ENCODE data around the gene CREBZF. TPM values are rescaled to one million over a fixed set of nuclear protein-coding genes. Genes with fewer than 3 reads are reported as not detected.

Gene CREBZF
- total RNA-seq, 1 experiment from 2014 or later, result 50.2 TPM

DNA sequence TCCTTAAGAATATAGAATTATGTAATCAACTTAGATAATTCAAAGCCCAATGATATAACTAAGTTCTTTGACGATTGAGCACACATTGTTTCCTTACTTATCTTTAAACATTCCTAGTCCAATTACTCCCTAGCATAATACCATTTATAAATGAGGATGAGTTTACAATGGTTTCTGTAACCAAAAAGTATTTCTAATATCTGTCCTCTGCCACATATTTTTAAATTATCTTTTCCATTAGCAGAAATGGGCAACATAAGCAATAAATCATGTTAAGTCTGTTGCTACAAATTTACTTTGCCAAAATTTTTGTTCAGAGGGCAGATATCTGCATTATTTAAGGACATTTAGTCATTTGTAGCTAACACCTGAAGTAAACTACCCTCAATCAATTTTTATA lies 6.7 kb downstream of the CREBZF start:
- H3K4me1 ChIP-seq (ENCODE audit: insufficient read depth, low read length), result no peaks in the 10 kb centered on the region
- H4K20me1 ChIP-seq (ENCODE audit: control insufficient read depth, insufficient read depth, insufficient read length), result no peaks in the 10 kb centered on the region
- H3K27ac Mint-ChIP-seq, result no peak overlapping the region

More for the DNA sequence above, 6.7 kb downstream of the CREBZF start:
- Histone ChIP-seq H4K5ac (ENCODE audit: insufficient read length, low read depth, low read length) (no peak overlapping the region), H3K9me3 (ENCODE audit: control insufficient read depth, low read depth, low read length) (no peaks in the 10 kb centered on the region), H3K9ac (ENCODE audit: extremely low read depth, insufficient read length, low read length) (no peak overlapping the region), H3K27me3 (ENCODE audit: insufficient read depth, low read length) (no peaks in the 10 kb centered on the region; the same call in 1 of the 2 replicates), H3K23me2 (ENCODE audit: insufficient read length, low read depth, low read length, poor library complexity, severe bottlenecking) (peaks cover 3% of the 10 kb centered on the region), H3K23ac (ENCODE audit: insufficient read length, low read depth, low read length) (no peak overlapping the region), H2BK12ac (ENCODE audit: insufficient read length, low read depth, low read length) (no peak overlapping the region), H2AFZ (ENCODE audit: low read length) (no peak overlapping the region), H2BK20ac (ENCODE audit: low read depth, low read length, poor library complexity, severe bottlenecking) (no peak overlapping the region), H3K14ac (ENCODE audit: insufficient read depth, low read length) (no peak overlapping the region), H2BK5ac (ENCODE audit: insufficient read length, low read length) (no peak overlapping the region), H3K79me1 (ENCODE audit: insufficient read depth, low read depth, low read length, poor library complexity, severe bottlenecking) (no peaks in the 10 kb centered on the region), H2BK15ac (ENCODE audit: low read depth, low read length) (no peak overlapping the region), H4K91ac (ENCODE audit: insufficient read length, low read depth, low read length) (no peak overlapping the region), H4K8ac (replicated peaks; ENCODE audit: insufficient read length, low read depth, low read length) (no peak overlapping the region), H2AK5ac (ENCODE audit: insufficient read length, low read length) (no peak overlapping the region), H3K79me2 (ENCODE audit: insufficient read depth, low read length) (peaks cover 15% of the 10 kb centered on the region), H3T11ph (ENCODE audit: low read length) (no peak overlapping the region), H3K27ac (ENCODE audit: insufficient read length, low read depth, low read length) (no peak overlapping the region), H2BK120ac (ENCODE audit: low read depth, low read length, poor library complexity, severe bottlenecking) (no peak overlapping the region), H3K18ac (ENCODE audit: insufficient read length, low read depth, low read length) (no peak overlapping the region), H3K4ac (ENCODE audit: low read depth, low read length) (no peak overlapping the region), H3K4me2 (ENCODE audit: insufficient read depth, insufficient read length, low read length) (no peak overlapping the region), H3K56ac (ENCODE audit: insufficient read length, low read depth, low read length) (no peak overlapping the region)
- Mint-ChIP-seq H3K9me3 (no peaks in the 10 kb centered on the region), H3K4me1 (peaks cover 25 to 30% of the 10 kb centered on the region in 2 experiments), H3K4me3 (no peak overlapping the region), H3K27me3 (ENCODE audit: low read depth) (no peaks in the 10 kb centered on the region), H3K36me3 (ENCODE audit: insufficient read depth in 1 of 3, low read depth in 3 of 3) (peaks cover 32 to 65% (median 55%) of the 10 kb centered on the region in 3 experiments)
- TF ChIP-seq CTCF (conservative IDR thresholded peaks at IDR 0.05), result no peak
- DNase-seq, result no peak
- no CpG with 5 or more reads among the region's 1 CpG for WGBS (ENCODE audit: extremely low coverage, insufficient read length, low lambda C conversion rate)

All from H9 (cell line).